ENCODE data around the gene GPR149. TPM values are rescaled to one million over a fixed set of nuclear protein-coding genes. Genes with fewer than 3 reads are reported as not detected.

The GPR149 gene
- total RNA-seq, 4 donors from 2014 or later = not detected

- no peak for TF ChIP-seq CTCF (IDR thresholded peaks at IDR 0.05; ENCODE audit: low read depth)
Observed at GRCh38 chr3:154310840-154311239, 119.2 kb downstream of the GPR149 start.

GRCh38 chr3:154307363-154307762, 122.6 kb downstream of the GPR149 start:
- no peak for TF ChIP-seq CTCF (IDR thresholded peaks at IDR 0.05; ENCODE audit: low read depth)

- no peak for TF ChIP-seq CTCF (IDR thresholded peaks at IDR 0.05; ENCODE audit: low read depth)
Observed at GRCh38 chr3:154304936-154305335, 125.1 kb downstream of the GPR149 start.

- TF ChIP-seq CTCF (IDR thresholded peaks at IDR 0.05; ENCODE audit: low read depth) = no peak
Observed at GRCh38 chr3:154304116-154304786, 125.7 kb downstream of the GPR149 start.

GRCh38 chr3:154301561-154301960, 128.4 kb downstream of the GPR149 start:
- TF ChIP-seq CTCF (IDR thresholded peaks at IDR 0.05; ENCODE audit: low read depth) = no peak

- no peak for TF ChIP-seq CTCF (IDR thresholded peaks at IDR 0.05; ENCODE audit: low read depth)
Observed at GRCh38 chr3:154294016-154294415, 136.0 kb downstream of the GPR149 start.

- no peak for TF ChIP-seq CTCF (IDR thresholded peaks at IDR 0.05; ENCODE audit: low read depth)
Observed at GRCh38 chr3:154290187-154290586, 139.8 kb downstream of the GPR149 start.

Small RNA genes within 50 kb of the gene (small RNA-seq; reads per million reads assigned to genes)
- gene RF01210 = not detected

Other genes with a start within 250 kb of the GPR149 start
- gene DHX36, start 105.7 kb downstream of the GPR149 start, total RNA-seq = 100 to 1,000 TPM in 1 of 4 donors, 10 to 100 TPM in 3; 59.2 to 103 (median 77.8) TPM